Muscle layer of colon (tissue), 2 donors: Measurements from ENCODE around the gene STRA6.

ENCODE experiments used
- H3K27ac ChIP-seq: one replicate; pipeline ENCODE4 v1.7.0; 2013; ENCODE audit warnings: low read depth, mild to moderate bottlenecking, low read length, moderate library complexity
- H3K27me3 ChIP-seq, 2 donors: one replicate each; pipeline ENCODE4 v1.7.0; 2013; ENCODE audit warnings: low read length in 2 of 2, mild to moderate bottlenecking in 2 of 2; ENCODE audit not compliant: insufficient read depth in 2 of 2, control insufficient read depth in 1 of 2
- H3K36me3 ChIP-seq: one replicate; pipeline ENCODE4 v1.7.0; 2013; ENCODE audit warnings: mild to moderate bottlenecking, low read length; ENCODE audit not compliant: insufficient read depth
- H3K4me1 ChIP-seq: one replicate; pipeline ENCODE4 v1.7.0; 2013; ENCODE audit warnings: mild to moderate bottlenecking, low read length; ENCODE audit not compliant: insufficient read depth
- H3K4me3 ChIP-seq, 2 donors: one replicate each; pipeline ENCODE4 v1.7.0; 2013; ENCODE audit warnings: low read length in 2 of 2, low read depth in 1 of 2, mild to moderate bottlenecking in 1 of 2, moderate library complexity in 1 of 2
- H3K9ac ChIP-seq: one replicate; pipeline ENCODE4 v1.7.0; 2013; ENCODE audit warnings: low read length
- H3K9me3 ChIP-seq: one replicate; pipeline ENCODE4 v1.7.0; 2013; ENCODE audit warnings: mild to moderate bottlenecking, low read length
- donor health status: abdominal sarcoma.
- donor health status: Adenocarcinoma of cecum.

The STRA6 gene

DNA sequence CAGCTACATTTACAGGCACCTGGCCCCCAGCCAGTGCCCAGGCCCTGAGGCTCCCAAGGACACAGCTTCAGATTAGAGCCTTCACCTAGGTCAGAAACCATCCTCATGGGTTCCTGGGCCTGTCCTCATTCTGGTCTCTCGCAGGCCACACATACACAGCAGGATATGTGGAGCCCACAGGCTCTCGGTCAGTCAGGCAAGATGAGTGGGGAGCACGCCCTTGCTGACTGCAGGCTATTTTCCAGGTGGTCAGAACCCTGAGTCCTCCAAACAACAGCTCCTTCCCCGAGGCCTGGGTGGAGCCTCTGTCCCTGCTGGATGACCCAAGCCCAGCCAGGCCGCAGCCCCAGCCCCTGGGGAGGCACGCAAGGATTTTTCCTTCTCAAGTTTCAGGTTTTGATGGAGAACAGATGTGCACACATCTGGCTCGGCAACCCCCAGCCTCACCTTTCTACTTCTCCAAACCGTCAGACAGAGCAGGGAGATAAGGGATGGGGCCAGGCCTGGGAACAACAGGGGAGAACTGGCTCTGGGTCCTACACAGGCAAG, 1.6 kb downstream of the STRA6 start:
- Histone ChIP-seq H3K27me3 (no peaks in the 10 kb centered on the region), H3K9me3 (no peaks in the 10 kb centered on the region), H3K9ac (no peak overlapping the region), H3K36me3 (no peaks in the 10 kb centered on the region), H3K27ac (no peak overlapping the region), H3K4me1 (peaks cover 8% of the 10 kb centered on the region), H3K4me3 (no peak overlapping the region)

- no peak overlapping the region for H3K27ac ChIP-seq
Measured at GRCh38 chr15:74200412-74200815, 2.2 kb downstream of the STRA6 start.

GRCh38 chr15:74199297-74199652, 3.3 kb downstream of the STRA6 start:
- H3K4me1 ChIP-seq, result peaks cover 8% of the 10 kb centered on the region
- H3K9ac ChIP-seq, result no peak overlapping the region
- H3K4me3 ChIP-seq, result no peak overlapping the region

More at GRCh38 chr15:74200412-74200815, 2.2 kb downstream of the STRA6 start:
- H3K9ac ChIP-seq, result no peak overlapping the region
- H3K4me1 ChIP-seq, result peaks cover 8% of the 10 kb centered on the region
- H3K4me3 ChIP-seq, result no peak overlapping the region
- no peaks in the 10 kb centered on the region for H3K9me3 ChIP-seq
- H3K27me3 ChIP-seq, result no peaks in the 10 kb centered on the region
- no peaks in the 10 kb centered on the region for H3K36me3 ChIP-seq

GRCh38 chr15:74197176-74197965, 5.2 kb downstream of the STRA6 start:
- Histone ChIP-seq H3K27me3 (no peaks in the 10 kb centered on the region), H3K9me3 (no peaks in the 10 kb centered on the region), H3K4me3 (no peak overlapping the region), H3K27ac (no peak overlapping the region), H3K9ac (no peak overlapping the region), H3K36me3 (no peaks in the 10 kb centered on the region), H3K4me1 (peaks cover 8% of the 10 kb centered on the region)

More at GRCh38 chr15:74199297-74199652, 3.3 kb downstream of the STRA6 start:
- H3K27me3 ChIP-seq, result no peaks in the 10 kb centered on the region
- no peaks in the 10 kb centered on the region for H3K36me3 ChIP-seq
- no peaks in the 10 kb centered on the region for H3K9me3 ChIP-seq
- no peak overlapping the region for H3K27ac ChIP-seq

- no peak overlapping the region for H3K4me3 ChIP-seq
- no peaks in the 10 kb centered on the region for H3K36me3 ChIP-seq
- no peaks in the 10 kb centered on the region for H3K27me3 ChIP-seq
- H3K9me3 ChIP-seq, result no peaks in the 10 kb centered on the region
- no peak overlapping the region for H3K9ac ChIP-seq
- H3K4me1 ChIP-seq, result peaks cover 8% of the 10 kb centered on the region
- H3K27ac ChIP-seq, result no peak overlapping the region
Measured at GRCh38 chr15:74196175-74196574, 6.4 kb downstream of the STRA6 start.

- Histone ChIP-seq H3K4me3 (no peak overlapping the region), H3K27me3 (no peaks in the 10 kb centered on the region), H3K36me3 (no peaks in the 10 kb centered on the region), H3K4me1 (no peaks in the 10 kb centered on the region), H3K9me3 (no peaks in the 10 kb centered on the region), H3K9ac (no peak overlapping the region), H3K27ac (no peak overlapping the region)
Measured at GRCh38 chr15:74194572-74195559, 7.7 kb downstream of the STRA6 start.

DNA sequence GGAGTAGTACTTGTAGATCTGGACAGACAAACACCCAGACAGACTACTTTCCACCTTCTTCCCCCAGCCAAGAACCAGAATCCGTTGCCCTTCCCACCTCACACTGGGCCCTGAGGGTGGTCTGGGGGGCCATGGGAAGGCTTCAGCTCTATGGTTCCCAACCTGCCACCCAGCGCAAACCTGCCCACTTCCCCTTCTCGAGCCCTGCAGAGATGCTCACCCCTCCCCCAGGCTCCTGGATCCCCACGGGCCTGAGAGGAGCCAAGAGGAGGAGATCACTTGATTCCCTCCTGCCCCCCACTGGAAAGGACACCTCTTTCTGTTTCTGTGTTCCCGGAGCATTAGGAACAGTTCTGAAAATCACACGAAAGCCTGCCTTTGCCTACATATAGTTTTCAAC, 8.7 kb downstream of the STRA6 start:
- H3K9me3 ChIP-seq, result no peaks in the 10 kb centered on the region
- no peaks in the 10 kb centered on the region for H3K27me3 ChIP-seq
- H3K4me1 ChIP-seq, result no peaks in the 10 kb centered on the region
- H3K36me3 ChIP-seq, result no peaks in the 10 kb centered on the region
- H3K9ac ChIP-seq, result no peak overlapping the region
- no peak overlapping the region for H3K27ac ChIP-seq
- no peak overlapping the region for H3K4me3 ChIP-seq

- Histone ChIP-seq H3K9me3 (no peaks in the 10 kb centered on the region), H3K27ac (no peak overlapping the region), H3K9ac (no peak overlapping the region), H3K27me3 (no peaks in the 10 kb centered on the region), H3K36me3 (no peaks in the 10 kb centered on the region), H3K4me3 (no peak overlapping the region), H3K4me1 (no peaks in the 10 kb centered on the region)
Measured at GRCh38 chr15:74193299-74193718, 9.3 kb downstream of the STRA6 start.

GRCh38 chr15:74192751-74193150, 9.8 kb downstream of the STRA6 start:
- H3K27me3 ChIP-seq, result no peaks in the 10 kb centered on the region
- H3K4me1 ChIP-seq, result no peaks in the 10 kb centered on the region
- H3K9me3 ChIP-seq, result no peaks in the 10 kb centered on the region
- H3K27ac ChIP-seq, result no peak overlapping the region
- H3K36me3 ChIP-seq, result no peaks in the 10 kb centered on the region
- no peak overlapping the region for H3K9ac ChIP-seq
- no peak overlapping the region for H3K4me3 ChIP-seq

- Histone ChIP-seq H3K27ac (no peak overlapping the region), H3K9me3 (no peaks in the 10 kb centered on the region)
Measured at GRCh38 chr15:74191798-74192197, 10.8 kb downstream of the STRA6 start.

GRCh38 chr15:74188216-74188615, 14.4 kb downstream of the STRA6 start:
- no peaks in the 10 kb centered on the region for H3K36me3 ChIP-seq
- H3K27ac ChIP-seq, result no peak overlapping the region
- H3K9me3 ChIP-seq, result no peaks in the 10 kb centered on the region
- H3K4me1 ChIP-seq, result no peaks in the 10 kb centered on the region
- H3K4me3 ChIP-seq, result no peak overlapping the region
- H3K9ac ChIP-seq, result no peak overlapping the region
- no peaks in the 10 kb centered on the region for H3K27me3 ChIP-seq

More at GRCh38 chr15:74191798-74192197, 10.8 kb downstream of the STRA6 start:
- Histone ChIP-seq H3K27me3 (no peaks in the 10 kb centered on the region), H3K9ac (no peak overlapping the region), H3K4me1 (no peaks in the 10 kb centered on the region), H3K36me3 (no peaks in the 10 kb centered on the region), H3K4me3 (no peak overlapping the region)
